SH-SY5Y (cell line): ENCODE measurements around the gene NCOA3.

ENCODE experiments used
- GATA2 ChIP-seq: IDR thresholded peaks from 2 replicates; pipeline ENCODE4 v1.6.1; 2011; ENCODE audit warnings: mild to moderate bottlenecking, low read depth, low read length
- GATA3 ChIP-seq: IDR thresholded peaks from 2 replicates; pipeline ENCODE4 v1.6.1; 2011; ENCODE audit warnings: low read depth, mild to moderate bottlenecking, low read length, moderate library complexity

The NCOA3 gene

DNA sequence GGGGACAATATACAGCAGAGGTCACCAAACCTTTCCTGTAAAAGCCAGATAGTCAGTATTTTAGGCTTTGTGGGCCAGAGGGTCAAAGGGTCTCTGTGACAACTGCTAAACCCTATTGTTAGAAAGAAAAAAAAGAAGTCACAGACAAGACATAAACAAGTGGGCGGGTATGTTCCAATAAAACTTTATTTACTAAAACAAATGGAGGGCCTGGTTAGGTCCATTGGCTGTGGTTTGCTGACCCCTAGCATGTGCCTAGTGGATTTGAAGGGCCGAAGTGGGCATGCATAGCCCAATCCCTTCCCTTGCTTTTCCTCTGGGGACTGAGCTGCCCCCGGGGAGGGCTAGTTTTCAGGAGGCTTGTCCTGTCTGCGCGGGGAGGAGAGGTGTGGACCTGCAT is 204.7 kb downstream of the NCOA3 start:
- TF ChIP-seq GATA2 (no peak), GATA3 (no peak)
